HG03469 (cell line): ENCODE measurements around the gene FDX2.
"Not testable (repeated sequence)": the region's sequence is repeated elsewhere in the genome, so short reads cannot be mapped to it uniquely, and the experiment has no call there.

ENCODE experiments used
- ATAC-seq: cut with Tn5 transposase; IDR thresholded peaks from one replicate; pipeline ENCODE4 v1.9.1; 2021; ENCODE audit warnings: mild to moderate bottlenecking, moderate library complexity, moderate number of reproducible peaks; ENCODE audit not compliant: unreplicated experiment

The FDX2 gene

GRCh38 chr19:10285393-10285792 is 30.4 kb downstream of the FDX2 start:
- ATAC-seq, result no peak

- no peak for ATAC-seq
Observed at GRCh38 chr19:10284960-10285278, 30.9 kb downstream of the FDX2 start.

- no peak for ATAC-seq
Observed at GRCh38 chr19:10284065-10284959, 31.5 kb downstream of the FDX2 start.

GRCh38 chr19:10283301-10284064 is 32.3 kb downstream of the FDX2 start:
- ATAC-seq, result no peak

- not testable (repeated sequence) for ATAC-seq
Observed at GRCh38 chr19:10282043-10282442, 33.8 kb downstream of the FDX2 start.

- ATAC-seq, result no peak
Observed at GRCh38 chr19:10279737-10280442, 35.9 kb downstream of the FDX2 start.

GRCh38 chr19:10278935-10279334 is 36.9 kb downstream of the FDX2 start:
- ATAC-seq, result no peak

GRCh38 chr19:10277795-10278589 is 37.8 kb downstream of the FDX2 start:
- ATAC-seq, result no peak

GRCh38 chr19:10274589-10274988 is 41.2 kb downstream of the FDX2 start:
- ATAC-seq, result no peak

- no peak for ATAC-seq
Observed at GRCh38 chr19:10271543-10272086, 44.2 kb downstream of the FDX2 start.

- no peak for ATAC-seq
Observed at GRCh38 chr19:10270616-10271394, 45.0 kb downstream of the FDX2 start, which contains the start of gene ICAM1. ICAM1 (plus strand) TSS chr19:10271120; CDS start chr19:10271160, 40 bp downstream.

- ATAC-seq, result no peak
Observed at GRCh38 chr19:10270180-10270615, 45.6 kb downstream of the FDX2 start.

- no peak for ATAC-seq
Observed at GRCh38 chr19:10269333-10270179, 46.3 kb downstream of the FDX2 start.

GRCh38 chr19:10268071-10268470 is 47.7 kb downstream of the FDX2 start:
- ATAC-seq, result no peak

GRCh38 chr19:10266706-10267105 is 49.1 kb downstream of the FDX2 start:
- ATAC-seq, result no peak

GRCh38 chr19:10262771-10263170 is 53.0 kb downstream of the FDX2 start:
- ATAC-seq, result no peak

- ATAC-seq, result no peak
Observed at GRCh38 chr19:10260141-10260584, 55.7 kb downstream of the FDX2 start.
